ENCODE data around the gene ZNF296. TPM values are rescaled to one million over a fixed set of nuclear protein-coding genes. Genes with fewer than 3 reads are reported as not detected.

Gene ZNF296
- total and polyA plus RNA-seq, 2 experiments from 2014 or later, result not detected

DNA sequence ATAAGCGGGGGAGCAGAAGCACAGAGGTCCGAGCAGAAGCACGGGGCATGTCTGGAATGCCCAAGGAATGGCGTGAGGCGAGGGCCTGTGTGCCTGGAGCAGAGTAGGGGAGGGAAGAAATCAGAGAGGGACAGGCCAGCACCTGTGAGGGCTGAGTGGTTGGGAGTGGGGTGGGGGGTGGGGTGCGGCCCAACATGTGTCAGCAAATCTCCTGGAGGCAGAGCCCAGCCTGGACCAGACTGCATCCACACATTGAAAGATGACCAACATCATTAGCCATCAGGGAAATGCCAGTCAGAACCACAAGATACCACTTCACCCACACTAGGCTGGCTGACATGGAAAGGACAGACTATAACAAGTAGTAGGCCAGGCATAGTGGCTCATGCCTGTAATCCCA is 26.2 kb downstream of the ZNF296 start:
- H3K4me1 ChIP-seq (ENCODE audit: insufficient read depth), result no peaks in the 10 kb centered on the region
- no peaks in the 10 kb centered on the region for H3F3A ChIP-seq (ENCODE audit: insufficient read depth)
- peaks cover 100% of the 10 kb centered on the region for H3K79me2 ChIP-seq (ENCODE audit: insufficient read depth)
- in situ Hi-C loops (cut with MboI), result no loop called here
- H4K20me1 ChIP-seq (ENCODE audit: insufficient read depth), result peaks cover 9% of the 10 kb centered on the region; the same call in 1 of the 2 replicates
- no peak overlapping the region for H3K4me2 ChIP-seq (ENCODE audit: unreplicated experiment)
- H3K9ac ChIP-seq, result no peak overlapping the region
- 86 to 87% methylated on average over 6 of the region's 6 CpGs for WGBS, 2 experiments (ENCODE audit: low coverage in 1 of 2, low lambda C conversion rate in 2 of 2, missing lambda C conversion rate in 2 of 2)
- H3K9me3 ChIP-seq (ENCODE audit: low read depth), result no peaks in the 10 kb centered on the region
- no peak overlapping the region for H3K27ac ChIP-seq
- no peaks in the 10 kb centered on the region; the same call in 1 of the 2 replicates for H3K36me3 ChIP-seq (ENCODE audit: low read depth)
- H2AFZ ChIP-seq, result no peak overlapping the region
- H3K4me3 ChIP-seq, result no peak overlapping the region
- no peaks in the 10 kb centered on the region for H3K27me3 ChIP-seq (replicated peaks; ENCODE audit: insufficient read depth)
- peak; percentile 12 for DNase-seq
- no peaks in the 10 kb centered on the region for H3K9me2 ChIP-seq (ENCODE audit: insufficient read depth)
- TF ChIP-seq EZH2phosphoT487 (IDR thresholded peaks at IDR 0.05; ENCODE audit: insufficient read depth, low read depth), result no peak
- TF ChIP-seq EZH2 (IDR thresholded peaks at IDR 0.05; ENCODE audit: insufficient read depth, poor library complexity, severe bottlenecking), result no peak

DNA sequence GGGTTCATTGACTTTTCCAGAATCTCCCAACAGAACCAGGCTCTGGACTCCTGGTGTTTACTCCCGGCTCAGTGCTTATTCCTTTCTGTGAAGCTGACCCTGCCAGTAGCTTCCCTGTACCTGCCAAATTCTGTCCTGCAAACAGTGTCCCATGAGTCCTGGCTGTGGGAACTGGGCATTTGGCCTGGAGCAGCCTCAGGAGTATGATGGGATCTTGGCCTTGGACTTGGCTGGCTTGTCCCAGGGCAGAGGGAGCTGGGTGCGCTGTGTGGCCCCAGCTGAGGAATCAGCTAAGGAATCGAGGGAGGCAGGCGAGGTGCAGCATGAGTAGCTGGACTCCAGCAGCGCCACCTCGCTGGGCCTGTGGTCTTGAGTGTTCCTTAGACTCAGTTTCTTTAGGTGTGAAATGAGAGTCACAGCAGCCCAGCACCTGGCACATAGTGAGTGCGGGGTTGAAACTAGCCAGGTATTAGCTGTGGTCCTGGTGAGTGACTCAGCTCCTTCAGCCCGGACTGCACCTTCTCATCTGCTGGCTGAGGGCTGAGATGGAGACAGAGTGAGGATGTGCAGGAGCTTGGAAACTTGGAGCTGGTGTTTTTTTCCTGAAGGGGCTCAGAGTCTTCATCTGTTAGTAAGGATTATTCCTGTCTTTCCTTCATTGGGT is 27.1 kb downstream of the ZNF296 start:
- no peak overlapping the region for H3K4me2 ChIP-seq (ENCODE audit: unreplicated experiment)

DNA sequence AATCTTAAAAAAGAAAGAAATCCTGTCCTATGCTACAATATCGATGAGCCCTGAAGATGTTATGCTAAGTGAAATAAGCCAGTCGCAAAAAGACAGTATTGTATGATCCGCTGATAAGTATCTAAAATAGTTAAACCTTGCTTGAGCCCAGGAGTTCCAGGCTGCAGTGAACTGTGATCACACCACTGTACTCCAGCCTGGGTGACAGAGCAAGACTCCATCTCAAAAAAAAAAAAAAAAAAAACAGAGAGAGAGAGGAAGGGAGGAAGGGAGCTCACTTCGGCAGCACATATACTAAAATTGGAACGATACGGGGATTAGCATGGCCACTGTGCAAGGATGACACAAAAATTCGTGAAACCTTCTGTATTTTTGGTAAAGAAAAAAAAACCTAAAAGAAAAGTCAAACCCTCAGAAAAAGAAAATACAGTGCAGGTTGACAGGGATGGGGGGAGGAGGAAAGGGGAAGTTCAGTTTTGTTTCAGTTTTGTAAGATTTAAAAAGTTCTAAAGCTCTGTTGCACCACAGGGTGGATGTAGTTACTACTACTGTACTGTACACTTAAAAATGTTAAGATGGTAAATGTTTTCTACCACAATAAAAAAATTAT is 29.0 kb downstream of the ZNF296 start:
- Histone ChIP-seq H3K27me3 (replicated peaks; ENCODE audit: insufficient read depth) (no peaks in the 10 kb centered on the region), H3K4me2 (ENCODE audit: unreplicated experiment) (no peak overlapping the region), H2AFZ (no peak overlapping the region), H3K79me2 (ENCODE audit: insufficient read depth) (peaks cover 100% of the 10 kb centered on the region), H3K9me2 (ENCODE audit: insufficient read depth) (no peaks in the 10 kb centered on the region), H4K20me1 (ENCODE audit: insufficient read depth) (peaks cover 9% of the 10 kb centered on the region; the same call in 1 of the 2 replicates), H3K4me1 (ENCODE audit: insufficient read depth) (no peaks in the 10 kb centered on the region), H3K27ac (no peak overlapping the region), H3K4me3 (no peak overlapping the region), H3K36me3 (ENCODE audit: low read depth) (peaks cover 4% of the 10 kb centered on the region; the same call in 1 of the 2 replicates), H3F3A (ENCODE audit: insufficient read depth) (no peaks in the 10 kb centered on the region), H3K9ac (no peak overlapping the region), H3K9me3 (ENCODE audit: low read depth) (no peaks in the 10 kb centered on the region)
- TF ChIP-seq EZH2 (IDR thresholded peaks at IDR 0.05; ENCODE audit: insufficient read depth, poor library complexity, severe bottlenecking), result no peak
- no peak for TF ChIP-seq EZH2phosphoT487 (IDR thresholded peaks at IDR 0.05; ENCODE audit: insufficient read depth, low read depth)
- in situ Hi-C loops (cut with MboI), result no loop called here
- 68 to 75% methylated on average over 7 of the region's 7 CpGs for WGBS, 2 experiments (ENCODE audit: low coverage in 1 of 2, low lambda C conversion rate in 2 of 2, missing lambda C conversion rate in 2 of 2)
- no peak for DNase-seq

More for the DNA sequence above, 27.1 kb downstream of the ZNF296 start:
- H4K20me1 ChIP-seq (ENCODE audit: insufficient read depth), result peaks cover 9% of the 10 kb centered on the region; the same call in 1 of the 2 replicates
- no peak overlapping the region for H2AFZ ChIP-seq
- H3K27ac ChIP-seq, result no peak overlapping the region
- H3F3A ChIP-seq (ENCODE audit: insufficient read depth), result no peaks in the 10 kb centered on the region
- no peak overlapping the region for H3K4me3 ChIP-seq
- in situ Hi-C loops (cut with MboI), result no loop called here
- H3K4me1 ChIP-seq (ENCODE audit: insufficient read depth), result no peaks in the 10 kb centered on the region
- no peaks in the 10 kb centered on the region for H3K27me3 ChIP-seq (replicated peaks; ENCODE audit: insufficient read depth)
- peaks cover 100% of the 10 kb centered on the region for H3K79me2 ChIP-seq (ENCODE audit: insufficient read depth)
- H3K9me2 ChIP-seq (ENCODE audit: insufficient read depth), result no peaks in the 10 kb centered on the region
- no peak for DNase-seq
- 84 to 86% methylated on average over 8 of the region's 8 CpGs for WGBS, 2 experiments (ENCODE audit: low coverage in 1 of 2, low lambda C conversion rate in 2 of 2, missing lambda C conversion rate in 2 of 2)
- H3K36me3 ChIP-seq (ENCODE audit: low read depth), result no peaks in the 10 kb centered on the region; the same call in 1 of the 2 replicates
- no peaks in the 10 kb centered on the region for H3K9me3 ChIP-seq (ENCODE audit: low read depth)
- TF ChIP-seq EZH2phosphoT487 (IDR thresholded peaks at IDR 0.05; ENCODE audit: insufficient read depth, low read depth), result no peak
- no peak for TF ChIP-seq EZH2 (IDR thresholded peaks at IDR 0.05; ENCODE audit: insufficient read depth, poor library complexity, severe bottlenecking)
- H3K9ac ChIP-seq, result no peak overlapping the region

DNA sequence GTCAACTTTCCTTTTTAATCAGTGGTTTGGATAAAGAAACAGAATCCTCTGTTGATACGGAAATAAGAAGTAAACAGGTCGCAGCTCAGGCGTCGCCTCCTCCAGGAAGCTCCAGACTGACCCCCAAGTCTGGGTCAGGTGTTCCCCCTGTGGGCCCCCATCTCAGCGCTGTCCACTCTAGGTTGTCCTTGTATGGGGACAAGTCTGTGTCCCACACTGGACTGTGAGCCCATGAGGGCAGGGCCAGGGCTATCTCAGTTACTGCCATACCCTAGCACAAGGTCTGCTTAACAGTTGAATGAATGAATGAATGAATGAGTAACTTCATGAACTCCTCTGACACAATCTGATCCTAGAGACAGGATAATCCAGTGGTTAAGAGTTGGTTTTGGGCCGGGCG is 29.9 kb downstream of the ZNF296 start:
- H3K27me3 ChIP-seq (replicated peaks; ENCODE audit: insufficient read depth), result no peaks in the 10 kb centered on the region
- no peaks in the 10 kb centered on the region for H3K4me1 ChIP-seq (ENCODE audit: insufficient read depth)
- no peak overlapping the region for H3K27ac ChIP-seq
- DNase-seq, result no peak
- H3F3A ChIP-seq (ENCODE audit: insufficient read depth), result no peaks in the 10 kb centered on the region
- in situ Hi-C loops (cut with MboI), result no loop called here
- peaks cover 11% of the 10 kb centered on the region; the same call in 1 of the 2 replicates for H3K36me3 ChIP-seq (ENCODE audit: low read depth)
- no peak for TF ChIP-seq EZH2phosphoT487 (IDR thresholded peaks at IDR 0.05; ENCODE audit: insufficient read depth, low read depth)
- TF ChIP-seq EZH2 (IDR thresholded peaks at IDR 0.05; ENCODE audit: insufficient read depth, poor library complexity, severe bottlenecking), result no peak
- H3K9me2 ChIP-seq (ENCODE audit: insufficient read depth), result no peaks in the 10 kb centered on the region
- peaks cover 100% of the 10 kb centered on the region for H3K79me2 ChIP-seq (ENCODE audit: insufficient read depth)
- no peak overlapping the region for H3K4me3 ChIP-seq
- H4K20me1 ChIP-seq (ENCODE audit: insufficient read depth), result peaks cover 9% of the 10 kb centered on the region; the same call in 1 of the 2 replicates
- no peaks in the 10 kb centered on the region for H3K9me3 ChIP-seq (ENCODE audit: low read depth)
- no peak overlapping the region for H3K9ac ChIP-seq
- 88 to 94% methylated on average over 7 of the region's 7 CpGs for WGBS, 2 experiments (ENCODE audit: low coverage in 1 of 2, low lambda C conversion rate in 2 of 2, missing lambda C conversion rate in 2 of 2)
- H3K4me2 ChIP-seq (ENCODE audit: unreplicated experiment), result no peak overlapping the region
- H2AFZ ChIP-seq, result no peak overlapping the region
